ENCODE measurements around the gene RIN3.

GRCh38 chr14:92497391-92497790 is 16.2 kb upstream of the RIN3 start:
- TF ChIP-seq, protein P1, sequence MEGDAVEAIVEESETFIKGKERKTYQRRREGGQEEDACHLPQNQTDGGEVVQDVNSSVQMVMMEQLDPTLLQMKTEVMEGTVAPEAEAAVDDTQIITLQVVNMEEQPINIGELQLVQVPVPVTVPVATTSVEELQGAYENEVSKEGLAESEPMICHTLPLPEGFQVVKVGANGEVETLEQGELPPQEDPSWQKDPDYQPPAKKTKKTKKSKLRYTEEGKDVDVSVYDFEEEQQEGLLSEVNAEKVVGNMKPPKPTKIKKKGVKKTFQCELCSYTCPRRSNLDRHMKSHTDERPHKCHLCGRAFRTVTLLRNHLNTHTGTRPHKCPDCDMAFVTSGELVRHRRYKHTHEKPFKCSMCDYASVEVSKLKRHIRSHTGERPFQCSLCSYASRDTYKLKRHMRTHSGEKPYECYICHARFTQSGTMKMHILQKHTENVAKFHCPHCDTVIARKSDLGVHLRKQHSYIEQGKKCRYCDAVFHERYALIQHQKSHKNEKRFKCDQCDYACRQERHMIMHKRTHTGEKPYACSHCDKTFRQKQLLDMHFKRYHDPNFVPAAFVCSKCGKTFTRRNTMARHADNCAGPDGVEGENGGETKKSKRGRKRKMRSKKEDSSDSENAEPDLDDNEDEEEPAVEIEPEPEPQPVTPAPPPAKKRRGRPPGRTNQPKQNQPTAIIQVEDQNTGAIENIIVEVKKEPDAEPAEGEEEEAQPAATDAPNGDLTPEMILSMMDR (IDR thresholded peaks at IDR 0.05; ENCODE audit: low read length): no peak
- TF ChIP-seq EZH2 (optimal IDR thresholded peaks at IDR 0.05; ENCODE audit: low read depth, low read length) (no peak), EZH2phosphoT487 (IDR thresholded peaks at IDR 0.05; ENCODE audit: low read length) (no peak)
